ENCODE measurements around the gene MSN.
"Not testable (repeated sequence)": the region's sequence is repeated elsewhere in the genome, so short reads cannot be mapped to it uniquely, and the experiment has no call there.

MSN gene

DNA sequence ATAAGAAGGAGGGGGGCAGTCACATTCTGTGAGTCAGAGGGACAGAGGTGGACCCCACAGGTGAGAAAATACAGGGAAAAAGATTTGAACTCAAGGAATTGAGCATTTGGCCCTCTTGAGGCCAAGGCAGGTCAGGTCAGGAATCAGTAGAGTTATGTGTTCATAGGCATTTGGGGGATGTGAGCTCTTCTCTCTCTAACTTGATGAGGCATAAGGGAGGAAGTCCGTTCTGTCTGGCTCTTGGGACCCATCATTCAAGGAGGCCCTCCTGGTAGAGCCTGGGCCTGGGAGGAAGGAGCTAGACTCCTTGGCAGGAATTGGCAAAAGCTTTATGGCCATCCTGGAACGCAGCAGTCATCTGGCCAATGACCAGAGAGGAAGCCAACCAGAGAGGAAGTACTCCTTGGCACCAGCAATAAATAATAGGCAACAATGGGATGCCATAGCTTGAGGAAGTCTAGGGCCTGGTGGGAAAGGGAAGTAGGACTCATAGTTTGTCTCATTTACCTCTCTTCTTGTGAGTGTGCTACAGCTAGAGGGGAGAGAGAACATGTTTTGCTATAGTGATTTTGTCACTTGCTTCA, 53.0 kb downstream of the MSN start:
- DNase-seq, result no peak

DNA sequence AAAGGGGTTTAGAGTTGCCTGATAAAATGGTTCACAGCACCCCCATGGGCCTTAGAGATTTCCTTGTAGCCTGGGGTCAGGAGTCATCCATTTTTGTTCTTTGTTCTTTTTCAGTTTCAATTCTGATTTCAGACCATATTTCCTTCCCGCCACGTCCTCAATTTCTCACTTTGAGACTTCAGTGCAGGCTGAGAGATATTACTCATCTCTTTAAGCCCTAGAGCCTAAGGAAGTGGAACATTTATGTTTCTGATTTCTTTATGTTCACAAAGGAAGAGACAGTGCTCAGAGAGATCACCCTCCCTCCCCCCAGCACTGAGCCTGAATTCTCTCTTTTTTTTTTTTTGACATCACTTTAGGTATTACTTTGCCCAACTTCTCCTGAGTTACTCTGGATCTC, 56.3 kb downstream of the MSN start:
- DNase-seq, result no peak

DNA sequence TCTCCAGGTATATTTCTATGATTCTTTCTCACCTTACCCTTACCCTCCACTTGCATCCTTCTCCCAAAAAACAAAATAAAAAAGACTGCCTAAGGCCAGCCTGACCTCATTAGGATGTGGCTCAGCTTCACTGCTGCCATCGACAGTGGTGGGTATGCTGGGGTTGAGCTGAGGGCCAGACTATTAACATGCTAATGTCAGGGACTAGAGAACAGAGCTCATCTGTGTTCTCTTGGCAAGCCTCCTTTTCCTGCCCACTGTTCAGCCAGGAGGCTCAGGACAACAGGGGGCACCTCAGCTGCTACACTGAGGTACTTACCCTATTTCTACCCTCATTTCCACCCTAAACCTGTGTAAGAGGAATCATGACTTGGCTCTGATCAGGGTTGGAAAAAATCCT, 59.3 kb downstream of the MSN start:
- no peak for DNase-seq

DNA sequence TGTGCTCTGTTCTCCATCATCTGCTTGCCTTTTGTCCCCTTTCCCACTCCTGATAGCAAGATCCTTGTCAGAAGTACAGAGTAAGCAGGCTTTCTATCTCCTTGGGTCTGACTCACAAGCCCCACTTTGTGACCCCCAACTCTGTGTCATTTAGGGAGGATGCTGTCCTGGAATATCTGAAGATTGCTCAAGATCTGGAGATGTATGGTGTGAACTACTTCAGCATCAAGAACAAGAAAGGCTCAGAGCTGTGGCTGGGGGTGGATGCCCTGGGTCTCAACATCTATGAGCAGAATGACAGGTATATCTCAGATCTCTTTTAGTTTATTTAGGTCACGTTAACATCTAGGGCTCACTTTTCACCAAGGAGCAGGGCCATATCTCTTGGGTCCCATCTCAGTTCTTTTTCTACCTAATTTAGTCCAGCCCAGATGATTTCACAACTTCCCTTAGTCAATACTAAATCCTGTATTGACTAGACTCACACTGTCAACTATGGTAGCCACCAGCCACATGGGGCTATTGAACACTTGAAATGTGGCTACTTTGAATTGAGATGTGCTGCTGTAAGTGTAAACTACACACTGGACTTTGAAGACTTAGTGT, 64.3 kb downstream of the MSN start:
- no peak for DNase-seq

DNA sequence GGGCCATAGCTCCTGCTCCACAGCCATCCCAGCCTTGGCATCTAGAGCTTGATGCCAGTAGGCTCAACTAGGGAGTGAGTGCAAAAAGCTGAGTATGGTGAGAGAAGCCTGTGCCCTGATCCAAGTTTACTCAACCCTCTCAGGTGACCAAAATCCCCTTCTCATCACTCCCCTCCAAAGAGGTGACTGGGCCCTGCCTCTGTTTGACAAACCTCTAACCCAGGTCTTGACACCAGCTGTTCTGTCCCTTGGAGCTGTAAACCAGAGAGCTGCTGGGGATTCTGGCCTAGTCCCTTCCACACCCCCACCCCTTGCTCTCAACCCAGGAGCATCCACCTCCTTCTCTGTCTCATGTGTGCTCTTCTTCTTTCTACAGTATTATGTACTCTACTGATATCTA, 73.5 kb downstream of the MSN start:
- no peak for DNase-seq

DNA sequence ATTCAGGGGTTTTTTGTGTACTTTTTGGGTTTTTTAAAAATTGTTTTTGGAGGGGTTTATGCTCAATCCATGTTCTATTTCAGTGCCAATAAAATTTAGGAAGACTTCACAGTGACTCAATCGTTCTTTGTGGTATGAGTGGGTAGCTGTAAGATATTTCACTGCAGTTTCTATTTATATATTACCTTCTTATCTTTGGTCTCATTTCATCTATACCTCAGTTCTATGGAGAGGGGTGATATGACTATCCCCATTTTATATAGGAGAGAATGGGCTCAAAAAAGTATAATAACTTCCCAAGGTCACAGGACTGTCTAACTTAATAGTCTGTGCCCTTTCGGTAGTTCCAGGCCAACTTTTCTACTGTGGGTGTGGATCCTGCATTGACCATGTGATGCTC, 74.4 kb downstream of the MSN start:
- DNase-seq, result no peak

DNA sequence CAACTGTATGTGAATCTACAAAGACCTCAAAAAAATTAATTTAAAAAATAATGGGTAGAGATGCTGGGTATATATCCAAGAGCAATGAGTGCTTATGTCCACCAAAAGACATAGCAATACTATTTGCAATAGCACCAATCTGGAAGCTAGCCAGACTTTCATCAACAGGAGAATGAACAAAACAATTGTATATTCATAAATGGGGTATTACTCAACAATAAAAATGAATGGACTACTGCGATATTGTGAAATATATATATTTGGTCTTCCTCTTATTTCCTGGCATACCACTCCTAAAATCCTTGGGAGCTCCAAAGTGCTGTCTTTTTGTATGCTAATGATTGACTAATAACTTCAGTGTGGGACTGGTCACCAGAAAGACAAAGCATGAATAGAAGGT, 77.5 kb downstream of the MSN start:
- no peak for DNase-seq

DNA sequence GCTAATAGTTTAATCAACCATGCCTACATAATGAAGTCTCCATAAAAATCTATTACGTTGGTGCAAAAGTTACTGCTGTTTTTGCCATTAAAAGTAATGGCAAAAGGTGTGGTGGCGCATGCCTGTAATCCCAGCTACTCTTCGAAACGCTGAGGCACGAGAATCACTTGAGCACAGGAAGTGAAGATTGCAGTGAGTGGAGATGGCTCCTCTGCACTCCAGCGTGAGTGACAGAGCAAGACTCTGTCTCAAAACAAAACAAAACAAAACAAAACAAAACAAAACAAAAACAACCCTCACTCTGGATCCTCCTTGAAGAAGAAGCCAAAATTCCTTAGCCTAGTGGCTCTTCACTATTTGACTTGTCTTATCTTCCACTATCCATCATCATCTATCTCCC, 78.0 kb downstream of the MSN start:
- DNase-seq, result no peak

DNA sequence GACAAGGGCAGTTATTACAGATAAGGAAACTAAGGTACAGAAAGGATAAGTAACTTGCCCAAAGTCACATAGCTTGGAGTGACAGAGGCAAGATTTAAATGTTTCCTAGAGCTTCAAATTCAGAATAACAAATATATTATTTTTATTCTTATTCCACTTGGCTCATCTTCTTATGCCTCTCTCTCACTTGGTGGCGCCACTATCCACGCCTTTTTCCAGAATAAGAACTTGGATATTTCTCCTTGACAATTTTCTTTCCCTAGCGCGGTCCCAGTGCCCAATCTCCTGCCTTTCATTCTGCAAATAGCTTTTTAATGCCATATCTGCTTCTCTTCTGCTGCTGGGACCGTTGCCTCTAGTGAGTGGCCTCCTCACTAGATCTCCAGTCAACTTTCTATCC, 78.5 kb downstream of the MSN start:
- no peak for DNase-seq

DNA sequence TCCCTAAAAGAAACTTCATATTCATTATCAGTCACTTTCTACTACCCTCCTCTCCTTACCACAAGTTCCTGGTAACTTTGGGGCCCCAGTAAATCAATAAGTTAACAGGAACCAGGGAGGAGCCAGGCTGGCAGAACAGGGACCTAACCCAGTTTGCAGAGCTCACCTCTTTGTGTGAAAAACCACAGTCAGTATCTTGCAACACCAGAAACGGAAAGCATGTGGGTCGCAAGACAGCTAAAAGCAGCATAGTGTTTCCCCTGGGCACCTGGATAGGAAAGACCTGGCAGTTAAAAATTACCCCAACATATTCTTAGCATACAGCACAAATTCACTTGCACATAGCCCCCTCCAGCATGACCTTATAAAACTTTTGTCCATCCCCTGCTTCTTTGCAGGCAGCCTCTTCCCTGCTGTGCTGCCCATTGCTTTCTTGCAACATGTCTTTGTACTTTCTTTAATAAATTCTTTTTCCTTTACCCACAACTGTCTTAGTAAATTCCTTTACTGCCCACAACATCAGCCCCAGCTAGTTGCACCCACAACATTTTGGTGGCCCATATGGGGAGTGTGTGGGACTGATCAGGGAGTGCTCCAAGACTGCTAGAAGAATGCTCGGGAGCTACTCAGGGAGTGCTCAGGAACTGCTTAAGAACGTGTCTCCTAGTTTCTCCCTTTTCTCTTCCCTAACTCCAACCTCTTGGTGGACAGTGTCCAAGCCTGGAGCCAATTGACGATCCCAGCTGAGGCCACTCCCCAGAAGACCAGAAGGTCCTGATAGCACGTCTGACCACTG, 83.4 kb downstream of the MSN start:
- no peak for DNase-seq

DNA sequence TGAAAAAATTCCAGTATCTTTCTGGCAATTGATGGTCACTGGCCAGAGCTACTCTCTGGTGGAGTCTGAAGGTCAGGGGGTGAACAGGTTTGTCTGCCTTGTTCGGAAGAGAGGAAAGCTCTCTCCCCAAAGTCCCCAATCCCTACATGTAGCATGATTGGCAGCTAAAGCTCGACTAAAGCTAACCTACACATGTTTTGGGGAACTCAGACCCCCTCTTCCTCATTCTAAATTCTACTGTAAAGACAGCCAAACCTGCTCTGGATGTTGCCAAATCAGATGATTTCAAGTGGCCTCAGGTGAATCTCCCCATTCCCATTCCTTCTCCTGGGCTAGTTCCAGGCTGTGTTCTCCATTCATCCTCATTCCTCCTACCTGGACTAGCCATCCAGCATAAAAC, 84.1 kb downstream of the MSN start:
- no peak for DNase-seq

DNA sequence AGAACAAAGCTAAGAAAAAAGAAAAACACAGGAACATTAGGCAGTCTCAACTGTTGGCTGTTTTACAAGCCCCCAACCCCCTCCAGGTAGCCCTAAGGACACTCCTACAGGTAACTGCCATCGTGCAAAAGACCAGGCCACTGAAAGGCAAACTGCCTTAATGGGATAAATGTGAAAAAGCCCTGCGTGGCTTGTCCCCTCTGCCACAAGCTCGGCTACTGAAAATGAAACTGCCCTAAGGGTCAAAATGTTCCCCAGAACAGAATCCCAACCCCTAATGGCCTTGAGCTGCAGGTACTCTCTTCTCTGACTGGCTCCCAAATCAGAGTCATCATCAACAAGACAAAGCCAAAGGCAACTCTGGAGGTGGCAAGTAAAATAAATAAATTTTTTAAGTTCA, 84.8 kb downstream of the MSN start:
- DNase-seq, result no peak

DNA sequence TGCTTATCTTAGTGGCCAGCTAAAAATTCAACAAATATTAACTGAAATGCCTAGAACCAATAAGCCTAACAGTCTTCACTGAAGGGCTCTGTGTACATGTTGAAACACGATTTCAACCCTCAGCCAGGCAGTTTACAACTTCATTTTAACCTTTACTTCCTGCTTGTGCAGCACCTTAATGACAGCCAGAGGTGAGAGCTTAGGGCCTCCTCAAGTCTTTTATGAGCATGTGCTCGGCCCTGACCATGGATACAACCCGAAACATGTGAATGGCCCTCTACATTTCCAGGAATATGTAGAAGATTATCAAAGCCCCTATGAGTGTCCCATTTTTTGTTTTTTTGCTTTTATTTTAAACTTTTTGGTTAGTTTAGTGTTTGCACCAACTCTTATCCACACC, 88.3 kb downstream of the MSN start:
- no peak for DNase-seq

DNA sequence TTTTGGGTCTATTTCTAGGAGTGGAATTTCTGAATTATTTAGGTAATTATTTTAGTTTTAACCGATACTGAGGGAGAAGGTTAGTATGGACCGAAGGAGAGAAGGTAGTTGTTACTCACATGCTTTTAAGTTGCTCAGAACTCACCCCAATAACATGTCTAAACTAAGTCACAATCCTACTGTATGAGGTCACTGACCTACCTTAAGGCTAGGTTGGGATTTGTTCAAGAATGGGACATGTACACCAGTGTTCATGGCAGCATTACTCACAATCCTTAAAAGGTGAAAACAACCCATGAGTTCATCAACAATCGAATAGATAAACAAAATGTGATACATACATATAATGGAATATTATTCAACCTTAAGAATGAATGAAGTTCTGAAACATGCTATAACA, 90.5 kb downstream of the MSN start:
- DNase-seq, result no peak

DNA sequence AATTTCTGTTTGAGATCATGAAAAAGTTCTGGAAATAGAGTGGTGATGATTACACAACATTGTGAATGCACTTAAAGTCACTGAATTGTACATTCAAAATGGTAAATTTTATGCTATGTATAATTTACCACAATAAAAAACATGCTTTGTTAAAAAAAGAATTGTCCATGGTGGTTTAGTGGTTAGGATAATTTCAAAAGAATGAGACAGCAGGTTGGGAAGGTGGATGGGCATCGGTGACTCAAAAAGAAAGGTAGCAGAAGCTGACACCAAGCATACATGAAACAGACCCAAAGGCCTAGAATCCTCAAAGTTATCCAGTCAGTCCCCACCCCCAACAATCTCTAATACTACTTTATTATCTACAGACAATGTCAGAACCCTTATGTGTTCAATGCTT, 91.1 kb downstream of the MSN start:
- DNase-seq, result no peak

DNA sequence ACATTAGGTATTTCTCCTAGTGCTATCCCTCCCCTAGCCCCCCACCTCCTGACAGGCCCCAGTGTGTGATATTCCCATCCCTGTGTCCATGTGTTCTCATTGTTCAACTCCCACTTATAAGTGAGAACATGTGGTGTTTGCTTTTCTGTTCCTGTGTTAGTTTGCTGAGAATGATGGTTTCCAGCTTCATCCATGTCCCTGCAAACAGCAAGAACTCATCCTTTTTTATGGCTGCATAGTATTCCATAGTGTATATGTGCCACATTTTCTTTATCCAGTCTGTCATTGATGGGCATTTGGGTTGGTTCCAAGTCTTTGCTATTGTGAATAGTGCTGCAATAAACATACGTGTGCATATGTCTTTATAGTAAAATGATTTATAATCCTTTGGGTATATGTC, 92.1 kb downstream of the MSN start:
- not testable (repeated sequence) for DNase-seq

DNA sequence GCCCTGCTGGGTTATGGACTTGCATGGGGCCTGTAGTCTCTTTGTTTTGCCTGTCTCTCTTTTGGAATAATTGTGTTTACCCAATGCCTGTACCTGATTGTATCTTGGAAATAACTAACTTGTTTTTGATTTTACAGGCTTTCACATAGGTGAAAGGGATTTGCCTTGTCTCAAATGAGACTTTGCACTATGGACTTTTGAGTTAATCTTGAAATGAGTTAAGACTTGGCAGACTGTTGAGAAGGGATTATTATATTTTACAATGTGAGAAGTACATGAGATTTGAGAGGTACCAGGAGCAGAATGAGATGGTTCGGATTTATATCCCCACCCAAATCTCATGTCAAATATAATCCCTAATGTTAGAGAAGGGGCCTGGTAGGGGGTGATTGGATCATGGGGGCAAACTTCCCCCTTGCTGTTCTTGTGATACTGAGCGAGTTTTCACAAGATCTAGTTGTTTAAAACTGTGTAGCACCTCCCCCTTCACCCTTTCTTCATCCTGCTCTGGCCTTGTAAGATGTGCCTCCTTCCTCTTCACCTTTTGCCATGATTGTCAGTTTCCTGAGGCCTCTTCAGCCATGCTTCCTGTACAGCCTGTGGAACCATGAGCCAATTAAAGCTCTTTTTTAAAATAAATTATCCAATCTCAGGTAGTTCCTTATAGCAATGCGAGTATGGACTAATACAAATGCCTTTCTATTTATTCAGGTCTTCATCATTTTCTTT, 102.3 kb downstream of the MSN start:
- no peak for DNase-seq

DNA sequence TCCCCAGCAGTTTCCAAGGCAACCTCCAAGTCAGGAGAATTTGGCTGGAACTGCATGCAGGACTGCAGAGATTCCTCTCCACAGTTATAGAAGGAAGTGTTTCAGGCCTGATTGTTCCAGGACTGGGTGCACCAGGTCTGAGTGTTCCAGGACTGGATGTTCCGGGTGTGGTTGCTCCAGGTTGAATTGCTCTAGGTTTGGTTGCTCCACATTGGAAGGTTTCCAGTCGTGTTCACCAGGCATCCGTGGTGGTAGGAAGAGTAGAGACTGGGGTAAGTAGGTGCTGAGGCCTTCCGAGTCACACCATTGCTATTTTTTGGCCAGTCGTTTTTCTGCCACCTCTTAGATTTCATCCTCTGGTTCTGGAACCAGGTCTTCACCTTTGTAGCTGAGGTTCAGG, 105.4 kb downstream of the MSN start:
- DNase-seq, result no peak

DNA sequence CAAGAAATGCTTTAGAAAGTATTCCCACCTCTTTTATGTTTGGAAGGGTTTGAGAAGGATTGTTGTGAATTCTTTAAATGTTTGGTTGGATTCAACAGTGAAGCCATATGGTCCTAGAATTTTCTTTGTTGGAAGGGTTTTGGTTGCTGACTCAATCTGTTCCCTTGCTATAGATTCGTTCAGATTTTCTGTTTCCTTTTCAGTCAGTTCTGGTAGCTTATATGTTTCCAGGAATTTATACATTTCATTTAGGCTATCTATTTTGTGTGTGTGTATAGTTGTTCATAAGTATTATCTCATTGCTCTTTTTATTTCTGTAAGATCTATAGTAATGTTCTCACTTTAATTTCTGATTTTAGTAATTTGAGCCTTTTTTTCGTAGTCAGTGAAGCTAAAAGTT, 114.4 kb downstream of the MSN start:
- no peak for DNase-seq

DNA sequence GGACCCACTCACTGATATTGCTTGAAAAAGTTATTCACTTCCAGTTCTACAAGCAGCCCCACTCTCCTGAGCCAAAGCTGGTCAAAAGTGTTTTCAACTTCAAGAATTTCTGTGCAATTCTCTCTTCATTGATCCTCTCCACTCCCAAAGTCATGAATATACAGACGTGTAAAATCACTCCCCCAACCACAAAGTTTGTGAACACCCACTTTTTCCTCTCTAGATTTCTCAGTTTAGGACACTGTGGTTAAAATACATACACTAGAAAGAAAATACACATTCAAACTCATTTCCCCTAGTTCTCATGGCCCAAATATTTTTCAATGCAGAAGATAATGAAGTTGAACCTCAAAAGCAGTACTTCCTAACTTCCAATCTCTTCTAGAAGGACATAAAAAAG, 116.3 kb downstream of the MSN start:
- DNase-seq, result no peak

All from right hindlimb (tissue), 1 donor.